ENCODE results near the gene TUBGCP6.

GRCh38 chr22:50262973-50263617 lies 18.3 kb upstream of the TUBGCP6 start:
- TF ChIP-seq, protein P1, sequence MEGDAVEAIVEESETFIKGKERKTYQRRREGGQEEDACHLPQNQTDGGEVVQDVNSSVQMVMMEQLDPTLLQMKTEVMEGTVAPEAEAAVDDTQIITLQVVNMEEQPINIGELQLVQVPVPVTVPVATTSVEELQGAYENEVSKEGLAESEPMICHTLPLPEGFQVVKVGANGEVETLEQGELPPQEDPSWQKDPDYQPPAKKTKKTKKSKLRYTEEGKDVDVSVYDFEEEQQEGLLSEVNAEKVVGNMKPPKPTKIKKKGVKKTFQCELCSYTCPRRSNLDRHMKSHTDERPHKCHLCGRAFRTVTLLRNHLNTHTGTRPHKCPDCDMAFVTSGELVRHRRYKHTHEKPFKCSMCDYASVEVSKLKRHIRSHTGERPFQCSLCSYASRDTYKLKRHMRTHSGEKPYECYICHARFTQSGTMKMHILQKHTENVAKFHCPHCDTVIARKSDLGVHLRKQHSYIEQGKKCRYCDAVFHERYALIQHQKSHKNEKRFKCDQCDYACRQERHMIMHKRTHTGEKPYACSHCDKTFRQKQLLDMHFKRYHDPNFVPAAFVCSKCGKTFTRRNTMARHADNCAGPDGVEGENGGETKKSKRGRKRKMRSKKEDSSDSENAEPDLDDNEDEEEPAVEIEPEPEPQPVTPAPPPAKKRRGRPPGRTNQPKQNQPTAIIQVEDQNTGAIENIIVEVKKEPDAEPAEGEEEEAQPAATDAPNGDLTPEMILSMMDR (IDR thresholded peaks at IDR 0.05; ENCODE audit: poor library complexity): no peak
- no peak for TF ChIP-seq EZH2 (IDR thresholded peaks at IDR 0.05; ENCODE audit: borderline replicate concordance)
- TF ChIP-seq EZH2phosphoT487 (IDR thresholded peaks at IDR 0.05; ENCODE audit: low read depth, severe bottlenecking, unreplicated experiment): no peak

All from hepatocyte (in vitro differentiated cells).